Activated effector memory CD4-positive, alpha-beta T cell treated with anti-CD3 and anti-CD28 coated beads, Interleukin-2, amount 50 U/mL, for 16 hours (primary cell): ENCODE measurements around the gene CTTNBP2NL.
"Not testable (repeated sequence)": the region's sequence is repeated elsewhere in the genome, so short reads cannot be mapped to it uniquely, and the experiment has no call there.

ENCODE experiments used
- DNase-seq: peaks from one replicate; pipeline ENCODE4 v3.0.0-alpha.2; 2020

CTTNBP2NL gene

GRCh38 chr1:112386731-112387346, 9.2 kb upstream of the CTTNBP2NL start:
- DNase-seq = no peak

- no peak for DNase-seq
Observed at GRCh38 chr1:112387807-112388206, 8.2 kb upstream of the CTTNBP2NL start.

- DNase-seq = no peak
Observed at GRCh38 chr1:112388436-112388835, 7.6 kb upstream of the CTTNBP2NL start.

GRCh38 chr1:112389689-112390088, 6.3 kb upstream of the CTTNBP2NL start:
- no peak for DNase-seq

GRCh38 chr1:112390335-112390734, 5.7 kb upstream of the CTTNBP2NL start:
- DNase-seq = not testable (repeated sequence)

- DNase-seq = peak; percentile 90
Observed at GRCh38 chr1:112390775-112391602, 5.0 kb upstream of the CTTNBP2NL start.

- no peak for DNase-seq
Observed at GRCh38 chr1:112391603-112391940, 4.4 kb upstream of the CTTNBP2NL start.

- DNase-seq = no peak
Observed at GRCh38 chr1:112393631-112393974, 2.4 kb upstream of the CTTNBP2NL start.

GRCh38 chr1:112394743-112395062, 1.3 kb upstream of the CTTNBP2NL start:
- DNase-seq = no peak

GRCh38 chr1:112395256-112395820, 676 bp upstream of the CTTNBP2NL start:
- no peak for DNase-seq

- no peak for DNase-seq
Observed at GRCh38 chr1:112396653-112397471, 848 bp downstream of the CTTNBP2NL start.

GRCh38 chr1:112397841-112398240, 1.8 kb downstream of the CTTNBP2NL start:
- no peak for DNase-seq

GRCh38 chr1:112399456-112399855, 3.4 kb downstream of the CTTNBP2NL start:
- DNase-seq = no peak

GRCh38 chr1:112400706-112401105, 4.7 kb downstream of the CTTNBP2NL start:
- not testable (repeated sequence) for DNase-seq

- DNase-seq = no peak
Observed at GRCh38 chr1:112402682-112403643, 6.9 kb downstream of the CTTNBP2NL start.

- no peak for DNase-seq
Observed at GRCh38 chr1:112406771-112407170, 10.8 kb downstream of the CTTNBP2NL start.

- DNase-seq = no peak
Observed at GRCh38 chr1:112409414-112409813, 13.4 kb downstream of the CTTNBP2NL start.

- DNase-seq = no peak
Observed at GRCh38 chr1:112410673-112411072, 14.7 kb downstream of the CTTNBP2NL start.

- no peak for DNase-seq
Observed at GRCh38 chr1:112417271-112417670, 21.3 kb downstream of the CTTNBP2NL start.

GRCh38 chr1:112418099-112418892, 22.3 kb downstream of the CTTNBP2NL start:
- no peak for DNase-seq

GRCh38 chr1:112423207-112423606, 27.2 kb downstream of the CTTNBP2NL start:
- DNase-seq = no peak
